Upper lobe of right lung (tissue), 1 donor: ENCODE results near the gene NPHP1. TPM values are rescaled to one million over a fixed set of nuclear protein-coding genes. Genes with fewer than 3 reads are reported as not detected.

Source experiments
- ATAC-seq: fragments of 200-7000 bp; cut with Tn5 transposase; one replicate; pipeline ENCODE4 v1.9.1; 2020; ENCODE audit warnings: mild to moderate bottlenecking, moderate library complexity
- DNase-seq: peaks from one replicate; pipeline ENCODE4 v3.0.0-alpha.2; 2020
- H3K27ac ChIP-seq: fragments of 200-600 bp; one replicate; pipeline ENCODE4 v1.8.0; 2022
- H3K27me3 ChIP-seq: fragments of 200-600 bp; one replicate; pipeline ENCODE4 v1.8.0; 2022; ENCODE audit warnings: mild to moderate bottlenecking
- H3K36me3 ChIP-seq: fragments of 200-600 bp; one replicate; pipeline ENCODE4 v1.8.0; 2022
- H3K4me1 ChIP-seq: fragments of 200-600 bp; one replicate; pipeline ENCODE4 v1.8.0; 2022
- H3K4me3 ChIP-seq: fragments of 200-600 bp; one replicate; pipeline ENCODE4 v1.8.0; 2022; ENCODE audit warnings: mild to moderate bottlenecking
- H3K9me3 ChIP-seq: fragments of 200-600 bp; one replicate; pipeline ENCODE4 v1.8.0; 2022
- intact Hi-C: fragments of 100-400 bp; cut with DNase I; formaldehyde crosslinking; loops from one replicate; pipeline ENCODE4 v1.11.0; 2022
- total RNA-seq: library from RNA; stranded (reverse); fragmentation: NEBNext Ultra II Directional; extraction: Animal tissue kit (Norgen Biotek cat#: 25700); gene quantifications from one replicate; pipeline ENCODE4 v1.2.1, GENCODE V29; 2021
- TF ChIP-seq, protein P1 (sequence below): fragments of 200-600 bp; IDR thresholded peaks from one replicate; pipeline ENCODE4 v1.8.0; 2022; ENCODE audit warnings: antibody characterized with exemption
- donor health status: DM: no; HTN: yes; CAD: no; lungs with severe emphysema.

Gene NPHP1
- total RNA-seq, 1 donor from 2014 or later = 4.1 TPM

DNA sequence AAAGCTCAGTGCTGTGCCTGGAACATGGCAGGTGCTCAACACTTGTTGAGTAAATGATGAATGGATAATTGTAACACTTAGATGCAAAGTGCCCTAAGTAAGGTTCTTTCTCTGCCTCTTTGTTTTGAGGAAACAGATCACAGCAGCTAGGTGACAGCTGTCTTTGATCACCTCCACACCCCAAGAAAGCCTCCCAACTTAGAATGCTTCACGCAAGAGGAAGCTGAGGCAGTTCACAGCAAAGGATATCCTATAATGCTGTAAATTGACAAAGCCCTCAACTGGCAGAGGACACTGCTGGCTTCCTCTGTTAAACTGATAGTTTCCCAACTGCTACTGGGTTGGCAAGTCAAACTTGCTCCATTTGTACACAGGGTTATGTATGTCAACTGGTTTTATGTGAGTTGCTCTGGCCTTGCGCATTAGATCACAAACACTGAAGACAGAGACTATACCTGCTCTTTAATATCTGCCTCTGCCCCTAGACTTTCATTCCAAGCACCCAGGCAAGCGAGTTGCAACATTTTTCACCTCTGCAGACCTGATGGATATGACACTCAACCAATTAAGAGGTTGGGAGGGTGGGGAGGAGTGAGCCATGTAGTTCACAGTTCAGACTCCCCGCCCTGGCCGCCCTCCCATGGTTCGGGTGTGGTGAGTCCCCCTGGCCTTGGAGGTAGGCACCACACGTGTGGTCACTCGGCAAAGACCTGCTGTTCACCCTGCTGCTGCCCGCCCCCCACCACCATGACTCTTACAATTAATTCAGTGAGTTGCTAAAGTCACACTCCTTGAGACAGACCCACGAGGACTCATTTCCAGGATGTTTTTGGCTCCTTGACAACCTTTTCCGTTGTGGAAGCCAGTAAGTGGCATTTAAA, 84.4 kb downstream of the NPHP1 start:
- H3K9me3 ChIP-seq = no peaks in the 10 kb centered on the region
- peaks cover 18% of the 10 kb centered on the region for H3K4me1 ChIP-seq
- H3K27me3 ChIP-seq = peaks cover 7% of the 10 kb centered on the region
- H3K4me3 ChIP-seq = no peak overlapping the region
- TF ChIP-seq, protein P1, sequence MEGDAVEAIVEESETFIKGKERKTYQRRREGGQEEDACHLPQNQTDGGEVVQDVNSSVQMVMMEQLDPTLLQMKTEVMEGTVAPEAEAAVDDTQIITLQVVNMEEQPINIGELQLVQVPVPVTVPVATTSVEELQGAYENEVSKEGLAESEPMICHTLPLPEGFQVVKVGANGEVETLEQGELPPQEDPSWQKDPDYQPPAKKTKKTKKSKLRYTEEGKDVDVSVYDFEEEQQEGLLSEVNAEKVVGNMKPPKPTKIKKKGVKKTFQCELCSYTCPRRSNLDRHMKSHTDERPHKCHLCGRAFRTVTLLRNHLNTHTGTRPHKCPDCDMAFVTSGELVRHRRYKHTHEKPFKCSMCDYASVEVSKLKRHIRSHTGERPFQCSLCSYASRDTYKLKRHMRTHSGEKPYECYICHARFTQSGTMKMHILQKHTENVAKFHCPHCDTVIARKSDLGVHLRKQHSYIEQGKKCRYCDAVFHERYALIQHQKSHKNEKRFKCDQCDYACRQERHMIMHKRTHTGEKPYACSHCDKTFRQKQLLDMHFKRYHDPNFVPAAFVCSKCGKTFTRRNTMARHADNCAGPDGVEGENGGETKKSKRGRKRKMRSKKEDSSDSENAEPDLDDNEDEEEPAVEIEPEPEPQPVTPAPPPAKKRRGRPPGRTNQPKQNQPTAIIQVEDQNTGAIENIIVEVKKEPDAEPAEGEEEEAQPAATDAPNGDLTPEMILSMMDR = no peak
- DNase-seq (peak; percentile 74), ATAC-seq (peak; percentile 35)
- H3K36me3 ChIP-seq = no peaks in the 10 kb centered on the region
- intact Hi-C loops = no loop called here
- H3K27ac ChIP-seq = peak overlapping the region; percentile 30

DNA sequence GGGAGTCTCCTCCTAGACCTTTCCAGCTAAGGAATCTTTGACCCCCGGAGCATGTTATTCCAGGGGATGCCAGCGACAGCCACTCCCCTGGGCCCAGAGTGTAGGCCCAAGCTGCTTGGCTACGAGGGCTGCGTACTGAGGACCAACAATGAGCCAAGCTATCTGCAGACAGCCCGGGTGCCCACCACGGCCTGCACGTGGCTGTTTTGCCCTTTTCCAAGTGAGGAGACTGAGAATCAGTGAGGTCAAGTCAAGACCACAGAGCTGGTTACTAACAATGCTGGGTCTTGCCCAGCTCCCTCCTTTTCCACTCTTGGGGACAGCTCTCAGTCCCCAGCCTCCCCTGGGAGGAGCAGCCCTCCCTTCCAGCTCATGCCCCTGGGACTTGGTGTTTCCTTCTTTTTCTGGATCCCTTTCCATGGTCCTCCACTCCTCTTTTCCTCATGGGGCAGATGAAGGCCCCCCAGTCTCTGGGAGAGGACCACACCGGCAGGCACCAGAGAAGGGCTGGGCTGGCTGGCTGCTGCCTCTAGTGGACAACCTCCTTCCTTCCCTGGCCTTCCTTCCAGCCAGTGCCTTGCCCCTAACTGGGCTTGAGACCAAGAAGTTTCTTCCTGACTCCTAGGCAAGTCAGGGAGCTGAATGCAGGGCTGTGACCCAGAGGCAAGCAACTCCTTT, 88.6 kb downstream of the NPHP1 start:
- Histone ChIP-seq H3K27me3 (peaks cover 9% of the 10 kb centered on the region), H3K36me3 (no peaks in the 10 kb centered on the region), H3K4me1 (peaks cover 18% of the 10 kb centered on the region), H3K4me3 (peak overlapping the region; percentile 57), H3K27ac (peak overlapping the region; percentile 70), H3K9me3 (no peaks in the 10 kb centered on the region)
- intact Hi-C loops = no loop called here
- DNase-seq (peak; percentile 72), ATAC-seq (peak; percentile 57)
- TF ChIP-seq, protein P1 = peak; percentile 54

DNA sequence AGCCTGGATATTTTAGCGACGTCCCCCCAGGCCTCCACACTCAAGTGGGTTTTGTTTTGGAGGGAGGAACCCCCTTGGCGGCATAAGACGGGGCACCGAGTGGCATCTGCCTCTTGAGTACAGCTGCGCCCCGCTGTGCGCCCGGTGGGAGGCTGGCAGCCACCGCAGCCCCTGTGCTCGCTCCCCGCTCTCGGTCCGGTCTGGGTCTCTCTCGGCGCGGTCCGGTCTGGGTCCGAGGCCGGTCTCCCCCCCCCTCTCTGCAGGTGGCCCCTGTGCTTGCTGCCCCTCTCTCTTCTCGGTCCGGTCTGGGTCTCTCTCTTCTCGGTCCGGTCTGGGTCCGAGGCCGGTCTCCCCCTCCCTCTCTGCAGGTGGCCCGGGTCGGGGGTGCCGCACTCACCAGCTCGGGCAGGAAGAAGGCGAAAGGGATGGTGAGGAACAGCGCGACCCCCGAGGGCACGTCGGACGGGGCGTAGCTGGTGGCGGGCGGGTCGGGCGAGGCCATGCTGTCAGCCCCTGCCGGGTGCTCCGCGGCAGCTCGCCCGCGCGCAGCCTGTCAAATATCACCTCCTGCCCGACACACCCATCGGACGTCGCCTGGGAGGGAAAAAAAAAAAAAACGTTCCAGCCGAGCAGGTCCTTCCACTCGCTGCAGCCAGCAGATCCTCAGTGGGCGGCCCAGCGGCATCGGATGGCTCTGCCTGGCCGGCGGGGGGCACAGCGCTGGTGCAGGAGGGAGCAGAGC, 89.4 kb downstream of the NPHP1 start, which contains the start of gene MALL:
MALL (minus strand) TSS at position 532 of the 742 bp plus-strand sequence; CDS start at position 502, 30 bp downstream.
- peak within 1 kb of the TSS; percentile 70 for H3K27ac ChIP-seq
- H3K27me3 ChIP-seq = peaks cover 9% of the 10 kb centered on the region
- H3K9me3 ChIP-seq = no peaks in the 10 kb centered on the region
- peaks cover 16% of the 10 kb centered on the region for H3K4me1 ChIP-seq
- intact Hi-C loops = no loop called here
- DNase-seq = peak; percentile 86
- peak within 1 kb of the TSS; percentile 57 for H3K4me3 ChIP-seq
- no peaks in the 10 kb centered on the region for H3K36me3 ChIP-seq
- TF ChIP-seq, protein P1 = no peak
- ATAC-seq = peak; percentile 87

DNA sequence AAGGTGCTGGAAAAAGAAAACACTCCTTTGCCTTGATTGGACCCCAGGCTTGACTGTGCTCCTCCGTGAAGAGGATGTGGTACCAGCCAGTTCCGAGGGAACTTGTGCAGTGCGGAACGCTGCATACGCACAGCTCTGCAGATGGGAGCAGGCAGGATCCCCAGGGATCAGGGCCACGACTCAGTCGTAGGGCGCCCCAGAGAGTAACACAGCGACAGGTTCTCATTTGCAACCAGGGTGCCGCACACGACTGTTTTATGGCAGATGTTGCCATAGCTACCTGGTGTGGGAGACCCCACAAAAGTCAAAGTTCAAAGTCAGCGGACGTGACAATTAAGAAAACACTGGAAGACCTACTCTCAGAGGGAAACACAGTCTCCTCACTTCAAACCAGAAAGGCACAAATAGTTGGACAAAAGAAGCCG, 90.0 kb downstream of the NPHP1 start:
- H3K27ac ChIP-seq = peak overlapping the region; percentile 70

More for the DNA sequence above, 90.0 kb downstream of the NPHP1 start:
- DNase-seq = no peak
- peak; percentile 54 for ATAC-seq
- H3K4me1 ChIP-seq = peaks cover 11% of the 10 kb centered on the region
- no peaks in the 10 kb centered on the region for H3K9me3 ChIP-seq
- H3K4me3 ChIP-seq = peak overlapping the region; percentile 57
- intact Hi-C loops = no loop called here
- TF ChIP-seq, protein P1 = no peak
- H3K36me3 ChIP-seq = no peaks in the 10 kb centered on the region
- H3K27me3 ChIP-seq = peaks cover 9% of the 10 kb centered on the region
